HepG2 (cell line): Measurements from ENCODE around the gene ZNF638. TPM values are rescaled to one million over a fixed set of nuclear protein-coding genes. Genes with fewer than 3 reads are reported as not detected.

Experiments
- HNF4G ChIP-seq, 2 experiments: sonication (generic) in 1 of 2; formaldehyde crosslinking in 1 of 2; IDR thresholded peaks; 2 replicates each; pipeline versions ENCODE4 v1.4.0 to v1.6.1; 2011 to 2020; ENCODE audit warnings: borderline replicate concordance in 2 of 2, low read depth in 2 of 2, mild to moderate bottlenecking in 2 of 2, low read length in 1 of 2, missing genetic modification reagents in 1 of 2, moderate library complexity in 1 of 2
- IRX3 ChIP-seq: sonication (generic); formaldehyde crosslinking; IDR thresholded peaks from 2 replicates; pipeline ENCODE4 v1.8.1; 2023; ENCODE audit warnings: mild to moderate bottlenecking, low read depth, missing genetic modification reagents, borderline replicate concordance
- NBN ChIP-seq: fragments of 450-650 bp; conservative IDR thresholded peaks from 2 replicates; pipeline ENCODE4 v1.6.1; 2017
- NR3C1 ChIP-seq: sonication (generic); formaldehyde crosslinking; IDR thresholded peaks from 2 replicates; pipeline ENCODE4 v1.4.0; 2020; ENCODE audit warnings: missing genetic modification reagents
- SMYD3 ChIP-seq: sonication (generic); formaldehyde crosslinking; IDR thresholded peaks from 2 replicates; pipeline ENCODE4 v1.8.1; 2023; ENCODE audit warnings: mild to moderate bottlenecking, missing genetic modification reagents
- ZBTB10 ChIP-seq: sonication (generic); formaldehyde crosslinking; IDR thresholded peaks from 2 replicates; pipeline ENCODE4 v1.4.0; 2020; ENCODE audit warnings: missing genetic modification reagents, borderline replicate concordance
- ZBTB43 ChIP-seq: sonication (generic); formaldehyde crosslinking; conservative IDR thresholded peaks from 2 replicates; pipeline ENCODE4 v1.4.0; 2020; ENCODE audit warnings: missing genetic modification reagents
- ZFP1 ChIP-seq: IDR thresholded peaks from 2 replicates; pipeline ENCODE4 v1.6.1; 2016
- ZNF367 ChIP-seq: sonication (generic); formaldehyde crosslinking; IDR thresholded peaks from 2 replicates; pipeline ENCODE4 v1.4.0; 2020; ENCODE audit warnings: missing genetic modification reagents, borderline replicate concordance
- ZNF484 ChIP-seq: sonication (generic); formaldehyde crosslinking; IDR thresholded peaks from 2 replicates; pipeline ENCODE4 v1.5.1; 2020; ENCODE audit warnings: mild to moderate bottlenecking, low read depth, missing genetic modification reagents, borderline replicate concordance
- ZNF543 ChIP-seq: sonication (generic); formaldehyde crosslinking; IDR thresholded peaks from 2 replicates; pipeline ENCODE4 v1.4.0; 2020; ENCODE audit warnings: mild to moderate bottlenecking, missing genetic modification reagents
- polyA plus RNA-seq, 8 experiments: library from polyadenylated mRNA; depleted of rRNA in 3 of 8; stranded (reverse) in 7 of 8; unstranded in 1 of 8; fragments of >200 nt; fragmentation: Illumina TruSeq in 4 of 8; extraction: Trizol in 4 of 8; gene quantifications; 2 replicates each; pipeline versions ENCODE4 v1.2.1 to v1.2.3, GENCODE V29; 2011 to 2016; ENCODE audit warnings: low read depth in 4 of 8, missing spikeins in 1 of 8, mixed read lengths in 1 of 8; ENCODE audit not compliant: insufficient read depth in 1 of 8
- total RNA-seq, 5 experiments: library from RNA; depleted of rRNA; stranded (reverse); fragments of >200 nt; fragmentation: Illumina TruSeq; extraction: Trizol; gene quantifications; 2 replicates each; pipeline ENCODE4 v1.2.3, GENCODE V29; 2016; ENCODE audit warnings: low read depth in 1 of 5
- TF ChIP-seq, protein P1 (sequence below): fragments of 450-650 bp; IDR thresholded peaks from 2 replicates; pipeline ENCODE4 v1.6.1; 2017
- TF ChIP-seq, protein P2 (sequence below): sonication (generic); formaldehyde crosslinking; IDR thresholded peaks from 2 replicates; pipeline ENCODE4 v1.5.1; 2020; ENCODE audit warnings: mild to moderate bottlenecking, missing genetic modification reagents, borderline replicate concordance
- TF ChIP-seq, protein P3 (sequence below): sonication (generic); formaldehyde crosslinking; IDR thresholded peaks from 2 replicates; pipeline ENCODE4 v1.8.0; 2022; ENCODE audit warnings: mild to moderate bottlenecking, missing genetic modification reagents

ZNF638 gene
- total and polyA plus RNA-seq, 2 of the 13 experiments (the other 11 are each of a cell fraction or from before 2014, with no cell fraction given), result 92.7 to 144 TPM

DNA sequence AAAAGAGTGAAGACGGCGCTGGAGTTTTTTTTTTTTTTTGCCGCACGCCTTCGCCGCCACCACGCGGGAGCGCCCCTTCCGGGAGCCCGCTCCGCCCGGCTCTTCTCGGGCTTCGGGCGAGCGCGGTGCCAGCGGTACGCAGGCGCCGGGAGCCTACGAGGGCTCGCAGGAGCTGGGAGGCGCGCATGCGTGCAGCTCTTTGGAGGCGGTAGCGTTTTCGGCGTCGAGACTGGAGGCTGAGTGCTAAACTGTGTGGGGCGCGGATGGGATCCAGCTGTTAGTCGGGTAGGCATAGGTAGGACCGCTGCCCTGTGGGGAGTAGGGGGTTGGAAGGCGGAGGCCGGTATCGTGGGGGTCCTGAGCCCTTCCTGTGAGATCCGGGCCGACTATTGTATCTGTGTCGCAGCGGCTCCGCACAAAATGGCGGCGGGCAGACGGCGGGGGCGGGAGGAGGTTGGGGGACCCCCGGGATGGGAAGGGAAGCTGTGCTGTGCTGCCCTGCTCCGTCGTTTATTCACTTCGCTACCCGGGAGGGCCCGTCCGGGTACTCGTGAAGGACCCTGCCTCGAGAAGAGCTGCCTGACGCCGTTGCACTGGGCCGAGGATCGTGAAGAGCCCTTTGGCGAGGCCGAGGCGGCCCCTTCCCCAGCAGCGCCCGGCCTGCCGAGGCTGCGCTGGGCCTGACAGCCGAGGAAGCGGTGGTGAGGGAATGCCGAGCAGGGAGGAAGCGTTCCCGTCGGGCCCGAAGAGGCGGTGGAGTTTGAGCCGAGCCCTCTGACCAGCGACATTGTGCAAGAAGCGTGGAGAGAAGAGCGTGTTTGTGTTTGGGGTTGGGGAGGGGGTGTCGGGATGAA lies at the start of gene ZNF638 (continued):
- TF ChIP-seq, protein P1, sequence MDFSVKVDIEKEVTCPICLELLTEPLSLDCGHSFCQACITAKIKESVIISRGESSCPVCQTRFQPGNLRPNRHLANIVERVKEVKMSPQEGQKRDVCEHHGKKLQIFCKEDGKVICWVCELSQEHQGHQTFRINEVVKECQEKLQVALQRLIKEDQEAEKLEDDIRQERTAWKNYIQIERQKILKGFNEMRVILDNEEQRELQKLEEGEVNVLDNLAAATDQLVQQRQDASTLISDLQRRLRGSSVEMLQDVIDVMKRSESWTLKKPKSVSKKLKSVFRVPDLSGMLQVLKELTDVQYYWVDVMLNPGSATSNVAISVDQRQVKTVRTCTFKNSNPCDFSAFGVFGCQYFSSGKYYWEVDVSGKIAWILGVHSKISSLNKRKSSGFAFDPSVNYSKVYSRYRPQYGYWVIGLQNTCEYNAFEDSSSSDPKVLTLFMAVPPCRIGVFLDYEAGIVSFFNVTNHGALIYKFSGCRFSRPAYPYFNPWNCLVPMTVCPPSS, result no peak
- TF ChIP-seq ZBTB10 (no peak), IRX3 (CRISPR knock-in tag) (peak; percentile 73; the same call in 1 of the 2 replicates), ZFP1 (CRISPR knock-in tag) (no peak), NR3C1 (CRISPR knock-in tag) (no peak), SMYD3 (0 out of 2 replicates have a peak, but pooled peaks have one; percentile 88), ZNF543 (CRISPR knock-in tag) (no peak), NBN (no peak), HNF4G (IDR thresholded peaks at IDR 0.05; ENCODE audit: borderline replicate concordance, low read depth, low read length) (peak; percentile 72), HNF4G (CRISPR knock-in tag; IDR thresholded peaks at IDR 0.05; ENCODE audit: borderline replicate concordance, low read depth) (0 out of 2 replicates have a peak, but pooled peaks have one; percentile 42), ZNF484 (CRISPR knock-in tag) (peak; percentile 74; the same call in 1 of the 2 replicates), ZNF367 (CRISPR knock-in tag) (no peak), ZBTB43 (CRISPR knock-in tag) (peak; percentile 41; the same call in 1 of the 2 replicates)
- TF ChIP-seq, protein P2, sequence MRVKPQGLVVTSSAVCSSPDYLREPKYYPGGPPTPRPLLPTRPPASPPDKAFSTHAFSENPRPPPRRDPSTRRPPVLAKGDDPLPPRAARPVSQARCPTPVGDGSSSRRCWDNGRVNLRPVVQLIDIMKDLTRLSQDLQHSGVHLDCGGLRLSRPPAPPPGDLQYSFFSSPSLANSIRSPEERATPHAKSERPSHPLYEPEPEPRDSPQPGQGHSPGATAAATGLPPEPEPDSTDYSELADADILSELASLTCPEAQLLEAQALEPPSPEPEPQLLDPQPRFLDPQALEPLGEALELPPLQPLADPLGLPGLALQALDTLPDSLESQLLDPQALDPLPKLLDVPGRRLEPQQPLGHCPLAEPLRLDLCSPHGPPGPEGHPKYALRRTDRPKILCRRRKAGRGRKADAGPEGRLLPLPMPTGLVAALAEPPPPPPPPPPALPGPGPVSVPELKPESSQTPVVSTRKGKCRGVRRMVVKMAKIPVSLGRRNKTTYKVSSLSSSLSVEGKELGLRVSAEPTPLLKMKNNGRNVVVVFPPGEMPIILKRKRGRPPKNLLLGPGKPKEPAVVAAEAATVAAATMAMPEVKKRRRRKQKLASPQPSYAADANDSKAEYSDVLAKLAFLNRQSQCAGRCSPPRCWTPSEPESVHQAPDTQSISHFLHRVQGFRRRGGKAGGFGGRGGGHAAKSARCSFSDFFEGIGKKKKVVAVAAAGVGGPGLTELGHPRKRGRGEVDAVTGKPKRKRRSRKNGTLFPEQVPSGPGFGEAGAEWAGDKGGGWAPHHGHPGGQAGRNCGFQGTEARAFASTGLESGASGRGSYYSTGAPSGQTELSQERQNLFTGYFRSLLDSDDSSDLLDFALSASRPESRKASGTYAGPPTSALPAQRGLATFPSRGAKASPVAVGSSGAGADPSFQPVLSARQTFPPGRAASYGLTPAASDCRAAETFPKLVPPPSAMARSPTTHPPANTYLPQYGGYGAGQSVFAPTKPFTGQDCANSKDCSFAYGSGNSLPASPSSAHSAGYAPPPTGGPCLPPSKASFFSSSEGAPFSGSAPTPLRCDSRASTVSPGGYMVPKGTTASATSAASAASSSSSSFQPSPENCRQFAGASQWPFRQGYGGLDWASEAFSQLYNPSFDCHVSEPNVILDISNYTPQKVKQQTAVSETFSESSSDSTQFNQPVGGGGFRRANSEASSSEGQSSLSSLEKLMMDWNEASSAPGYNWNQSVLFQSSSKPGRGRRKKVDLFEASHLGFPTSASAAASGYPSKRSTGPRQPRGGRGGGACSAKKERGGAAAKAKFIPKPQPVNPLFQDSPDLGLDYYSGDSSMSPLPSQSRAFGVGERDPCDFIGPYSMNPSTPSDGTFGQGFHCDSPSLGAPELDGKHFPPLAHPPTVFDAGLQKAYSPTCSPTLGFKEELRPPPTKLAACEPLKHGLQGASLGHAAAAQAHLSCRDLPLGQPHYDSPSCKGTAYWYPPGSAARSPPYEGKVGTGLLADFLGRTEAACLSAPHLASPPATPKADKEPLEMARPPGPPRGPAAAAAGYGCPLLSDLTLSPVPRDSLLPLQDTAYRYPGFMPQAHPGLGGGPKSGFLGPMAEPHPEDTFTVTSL (CRISPR knock-in tag), result peak; percentile 60
- TF ChIP-seq, protein P3, sequence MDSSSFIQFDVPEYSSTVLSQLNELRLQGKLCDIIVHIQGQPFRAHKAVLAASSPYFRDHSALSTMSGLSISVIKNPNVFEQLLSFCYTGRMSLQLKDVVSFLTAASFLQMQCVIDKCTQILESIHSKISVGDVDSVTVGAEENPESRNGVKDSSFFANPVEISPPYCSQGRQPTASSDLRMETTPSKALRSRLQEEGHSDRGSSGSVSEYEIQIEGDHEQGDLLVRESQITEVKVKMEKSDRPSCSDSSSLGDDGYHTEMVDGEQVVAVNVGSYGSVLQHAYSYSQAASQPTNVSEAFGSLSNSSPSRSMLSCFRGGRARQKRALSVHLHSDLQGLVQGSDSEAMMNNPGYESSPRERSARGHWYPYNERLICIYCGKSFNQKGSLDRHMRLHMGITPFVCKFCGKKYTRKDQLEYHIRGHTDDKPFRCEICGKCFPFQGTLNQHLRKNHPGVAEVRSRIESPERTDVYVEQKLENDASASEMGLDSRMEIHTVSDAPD (CRISPR knock-in tag), result no peak
